K562 (cell line): ENCODE results near the gene KRTAP19-8.

ENCODE experiments used
- BRD4 ChIP-seq: fragments of 200-600 bp; sonication (generic); IDR thresholded peaks from 2 replicates; pipeline ENCODE4 v1.6.1; 2017; ENCODE audit warnings: inconsistent platforms
- ETS2 ChIP-seq: IDR thresholded peaks from 2 replicates; pipeline ENCODE4 v1.6.1; 2016; ENCODE audit warnings: borderline replicate concordance, missing genetic modification characterization, mild to moderate bottlenecking, moderate library complexity, missing compliant biosample characterization; ENCODE audit not compliant: poor library complexity, severe bottlenecking
- JUNB ChIP-seq: fragments of 450-650 bp; formaldehyde crosslinking; conservative IDR thresholded peaks from 2 replicates; pipeline ENCODE4 v1.4.0; 2020; ENCODE audit warnings: mild to moderate bottlenecking
- SETDB1 ChIP-seq: IDR thresholded peaks from one replicate; pipeline ENCODE4 v1.6.1; 2012; ENCODE audit warnings: low read length, control low read depth, inconsistent platforms
- TRIM28 ChIP-seq: fragments of 450-650 bp; IDR thresholded peaks from 2 replicates; pipeline ENCODE4 v1.6.1; 2017
- TF ChIP-seq, protein P1 (sequence below), 3 experiments: IDR thresholded peaks in 2 of 3; conservative IDR thresholded peaks in 1 of 3; 2 replicates each; pipeline ENCODE4 v1.5.1; 2011 to 2012; ENCODE audit warnings: low read length in 3 of 3, mild to moderate bottlenecking in 3 of 3, control low read depth in 2 of 3, improper control_type of control experiment in 1 of 3, inconsistent platforms in 1 of 3, low read depth in 1 of 3, mixed read lengths in 1 of 3, moderate library complexity in 1 of 3; ENCODE audit not compliant: insufficient read depth in 2 of 3

DNA sequence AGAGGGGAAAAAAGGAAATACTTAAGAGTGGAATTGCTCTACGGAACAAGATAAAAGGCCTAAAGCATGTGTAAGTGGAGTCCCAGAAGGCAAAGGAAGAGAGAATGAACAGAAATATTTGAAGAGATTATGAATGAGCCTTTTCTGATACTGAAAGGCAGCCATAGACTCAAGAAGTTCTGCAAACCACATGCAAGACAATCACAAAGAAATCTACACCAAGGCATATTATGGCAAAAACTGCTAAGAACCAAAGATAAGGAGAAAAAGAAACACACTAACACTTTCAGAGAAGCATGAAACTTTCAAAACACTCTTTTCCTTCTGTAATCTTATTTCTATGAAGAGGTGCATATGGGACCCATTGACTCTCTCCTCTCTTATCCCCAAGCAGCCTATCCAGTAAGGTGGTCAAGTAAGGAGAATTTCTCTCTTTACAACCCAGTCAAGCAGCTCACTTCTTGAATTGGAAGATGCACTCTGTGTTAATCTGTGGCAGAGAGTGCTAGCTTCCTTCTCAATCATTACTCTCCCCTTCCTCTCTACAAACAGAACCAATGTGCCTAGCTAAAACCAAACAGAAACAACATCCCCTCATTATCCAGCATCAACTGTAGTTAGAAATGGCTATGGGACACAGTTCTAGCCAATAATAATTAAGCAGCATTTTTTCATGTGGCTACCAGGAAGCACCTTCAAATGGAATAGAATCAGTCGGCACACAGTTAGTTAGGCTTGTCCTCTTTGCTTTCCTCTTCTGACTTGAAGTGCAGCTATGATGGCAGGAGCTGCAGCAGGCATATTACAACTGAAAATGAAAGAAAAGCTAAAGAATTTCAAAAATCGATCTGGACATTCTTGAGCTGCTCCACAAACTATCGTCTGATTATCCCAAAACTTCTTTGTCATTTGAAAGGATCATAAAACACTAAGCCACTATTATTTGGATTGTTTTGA, 25.9 kb downstream of the KRTAP19-8 start:
- no peak for TF ChIP-seq BRD4
- no peak for TF ChIP-seq JUNB (CRISPR knock-in tag)
- TF ChIP-seq, protein P1, sequence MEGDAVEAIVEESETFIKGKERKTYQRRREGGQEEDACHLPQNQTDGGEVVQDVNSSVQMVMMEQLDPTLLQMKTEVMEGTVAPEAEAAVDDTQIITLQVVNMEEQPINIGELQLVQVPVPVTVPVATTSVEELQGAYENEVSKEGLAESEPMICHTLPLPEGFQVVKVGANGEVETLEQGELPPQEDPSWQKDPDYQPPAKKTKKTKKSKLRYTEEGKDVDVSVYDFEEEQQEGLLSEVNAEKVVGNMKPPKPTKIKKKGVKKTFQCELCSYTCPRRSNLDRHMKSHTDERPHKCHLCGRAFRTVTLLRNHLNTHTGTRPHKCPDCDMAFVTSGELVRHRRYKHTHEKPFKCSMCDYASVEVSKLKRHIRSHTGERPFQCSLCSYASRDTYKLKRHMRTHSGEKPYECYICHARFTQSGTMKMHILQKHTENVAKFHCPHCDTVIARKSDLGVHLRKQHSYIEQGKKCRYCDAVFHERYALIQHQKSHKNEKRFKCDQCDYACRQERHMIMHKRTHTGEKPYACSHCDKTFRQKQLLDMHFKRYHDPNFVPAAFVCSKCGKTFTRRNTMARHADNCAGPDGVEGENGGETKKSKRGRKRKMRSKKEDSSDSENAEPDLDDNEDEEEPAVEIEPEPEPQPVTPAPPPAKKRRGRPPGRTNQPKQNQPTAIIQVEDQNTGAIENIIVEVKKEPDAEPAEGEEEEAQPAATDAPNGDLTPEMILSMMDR (IDR thresholded peaks at IDR 0.05 in 2 of 3, conservative IDR thresholded peaks at IDR 0.05 in 1 of 3; ENCODE audit: insufficient read depth in 2 of 3, low read depth in 1 of 3, low read length in 3 of 3): no peak
- TF ChIP-seq SETDB1: no peak
- no peak for TF ChIP-seq ETS2 (tag)
- TF ChIP-seq TRIM28: no peak
